Sigmoid colon (tissue), 7 donors: ENCODE measurements around the gene CCDC80. TPM values are rescaled to one million over a fixed set of nuclear protein-coding genes. Genes with fewer than 3 reads are reported as not detected.

Source experiments
- DNase-seq: peaks from one replicate; pipeline ENCODE4 v3.0.0-alpha.2; 2019
- H3K27ac ChIP-seq, 4 donors: fragments of 200-600 bp; sonication (generic); one replicate each; pipeline ENCODE4 v1.5.1; 2016 to 2019; ENCODE audit warnings: mild to moderate bottlenecking in 1 of 4
- H3K27me3 ChIP-seq, 3 donors: fragments of 200-600 bp; sonication (generic); one replicate each; pipeline ENCODE4 v1.5.1; 2019; ENCODE audit warnings: mild to moderate bottlenecking in 1 of 3
- H3K36me3 ChIP-seq, 4 donors: fragments of 200-600 bp; sonication (generic); one replicate each; pipeline ENCODE4 v1.5.1; 2016 to 2019
- H3K4me1 ChIP-seq, 4 donors: fragments of 200-600 bp; sonication (generic); one replicate each; pipeline ENCODE4 v1.5.1; 2017 to 2019
- H3K4me3 ChIP-seq, 4 donors: fragments of 200-600 bp; sonication (generic); one replicate each; pipeline ENCODE4 v1.5.1; 2017 to 2019; ENCODE audit warnings: mild to moderate bottlenecking in 2 of 4, moderate library complexity in 1 of 4
- H3K9me3 ChIP-seq, 4 donors: fragments of 200-600 bp in 3 of 4; sonication (generic) in 3 of 4; one replicate each; pipeline versions ENCODE4 v1.5.1 to v1.6.1; 2013 to 2019
- CTCF ChIP-seq, 4 experiments: fragments of 450-650 bp in 3 of 4; fragments of 200-600 bp in 1 of 4; IDR thresholded peaks; one replicate each; pipeline ENCODE4 v1.5.1; 2016 to 2019; ENCODE audit warnings: antibody characterized with exemption in 4 of 4, mild to moderate bottlenecking in 3 of 4, moderate library complexity in 2 of 4
- EP300 ChIP-seq, 4 donors: sonication (generic); formaldehyde crosslinking; IDR thresholded peaks; one replicate each; pipeline ENCODE4 v1.6.1; 2017; ENCODE audit warnings: antibody characterized with exemption in 4 of 4
- POLR2A ChIP-seq, 2 donors: fragments of 450-650 bp; IDR thresholded peaks; one replicate each; pipeline ENCODE4 v1.6.1; 2016; ENCODE audit warnings: antibody characterized with exemption in 2 of 2, mild to moderate bottlenecking in 2 of 2, moderate library complexity in 2 of 2
- POLR2AphosphoS5 ChIP-seq, 4 donors: sonication (generic); formaldehyde crosslinking; IDR thresholded peaks; one replicate each; pipeline ENCODE4 v1.6.1; 2017; ENCODE audit warnings: antibody characterized with exemption in 4 of 4
- WGBS, 2 donors: extraction: QIAGEN DNeasy Blood & Tissue Kit; methylation state at CpG; one replicate each; pipeline ENCODE4 v1.1.7; 2013; 5-methylcytosine and 5-hydroxymethylcytosine counted together
- intact Hi-C: fragments of 100-400 bp; cut with DNase I; formaldehyde crosslinking; loops from one replicate; pipeline ENCODE4 v1.15.1; 2023
- polyA plus RNA-seq, 3 donors: library from polyadenylated mRNA; stranded (reverse); fragments of 200-250 nt; gene quantifications; one replicate each; pipeline ENCODE4 v1.2.3, GENCODE V29; 2013
- total RNA-seq, 4 donors: library from RNA; depleted of rRNA; stranded (reverse); fragments of >200 nt; gene quantifications; one replicate each; pipeline ENCODE4 v1.1.0, GENCODE V29; 2016
- donor health status: healthy with polysubstance abuse.
- donor health status: Bipolar disorder and iron deficiency.
- donor health status: healthy.

The CCDC80 gene
- total and polyA plus RNA-seq, 7 donors: 1.8 to 201 (median 30.0) TPM

DNA sequence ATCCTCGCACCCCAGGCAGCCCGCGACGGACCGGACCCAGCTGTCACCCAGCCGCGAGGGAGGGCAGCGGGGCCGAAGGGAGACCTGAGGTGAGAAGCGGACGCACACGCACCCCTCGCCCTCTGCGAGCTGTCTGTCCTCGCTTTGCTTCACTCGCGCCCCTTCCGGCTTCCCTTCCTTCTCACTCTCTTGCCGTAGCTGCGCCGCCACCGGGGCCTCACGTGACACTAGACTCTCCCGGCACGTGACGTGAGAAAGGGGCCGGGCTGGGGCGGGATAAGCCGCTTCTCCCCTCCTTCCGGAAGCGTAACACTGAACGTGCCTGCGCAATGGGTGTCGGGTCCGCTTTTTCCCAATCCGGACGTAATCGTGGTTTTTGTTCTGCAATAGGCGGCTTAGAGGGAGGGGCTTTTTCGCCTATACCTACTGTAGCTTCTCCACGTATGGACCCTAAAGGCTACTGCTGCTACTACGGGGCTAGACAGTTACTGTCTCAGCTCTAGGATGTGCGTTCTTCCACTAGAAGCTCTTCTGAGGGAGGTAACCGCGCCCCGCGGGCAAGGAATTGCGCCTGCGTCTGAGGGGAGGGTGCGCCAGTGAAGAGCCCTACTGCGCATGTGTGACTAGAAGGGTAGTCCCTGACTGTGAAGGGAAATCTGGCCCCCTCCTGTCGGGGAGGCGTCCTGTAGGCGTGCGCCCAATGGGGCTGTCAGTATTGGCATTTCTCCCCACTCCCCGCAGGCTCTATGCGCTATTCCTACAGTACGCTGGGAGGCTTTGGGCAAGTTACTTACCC lies 79.0 kb downstream of the CCDC80 start, which contains the start of the genes ATG3 and SLC35A5:
ATG3 (minus strand) TSS at position 229 of the 796 bp plus-strand sequence. CDS start 434 bp downstream, outside the sequence.
SLC35A5 (plus strand) TSS at position 312 of the 796 bp plus-strand sequence. CDS start 1,359 bp downstream, outside the sequence.
- Histone ChIP-seq H3K36me3 (peaks cover 0 to 30% (median 0%) of the 10 kb centered on the region in 4 donors), H3K4me3 (peak within 1 kb of the TSS; percentile 68 to 98 (median 88)), H3K27me3 (no peaks in the 10 kb centered on the region), H3K9me3 (no peaks in the 10 kb centered on the region), H3K27ac (peak within 1 kb of the TSS; percentile 94 to 98 (median 97)), H3K4me1 (peaks cover 0 to 37% (median 27%) of the 10 kb centered on the region in 4 donors)
- intact Hi-C loops: loop anchor here (5.0 kb wide), 4 partner anchors 75 to 1185 kb away; partner anchors contain the start of genes ATP6V1A, GTPBP8 and NAA50
- peak; percentile 67 to 79 for TF ChIP-seq POLR2A (IDR thresholded peaks at IDR 0.05)
- peak in 1 of 4 donors; percentile 70 for TF ChIP-seq EP300 (IDR thresholded peaks at IDR 0.05)
- TF ChIP-seq CTCF (IDR thresholded peaks at IDR 0.05): no peak
- TF ChIP-seq POLR2AphosphoS5 (IDR thresholded peaks at IDR 0.05): peak; percentile 84 to 94 (median 92)
- DNase-seq: peak; percentile 99
- 0% methylated on average over 58 of the region's 58 CpGs for WGBS, 2 donors

DNA sequence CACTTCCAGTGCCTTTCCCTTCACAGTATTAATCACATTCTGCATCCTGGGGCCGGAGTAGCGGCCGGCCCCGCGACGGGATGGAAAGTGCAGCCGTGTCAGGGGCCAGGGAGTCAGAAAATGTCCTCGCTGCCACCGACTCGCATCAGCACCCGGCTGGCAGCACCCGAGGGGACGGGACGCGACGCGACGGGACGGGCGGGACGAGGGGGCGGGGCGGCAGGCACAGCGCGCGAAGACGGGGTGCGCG lies 79.5 kb downstream of the CCDC80 start:
- Histone ChIP-seq H3K27me3 (no peaks in the 10 kb centered on the region), H3K9me3 (no peaks in the 10 kb centered on the region), H3K4me3 (peak overlapping the region; percentile 68 to 98 (median 88)), H3K4me1 (peaks cover 0 to 37% (median 27%) of the 10 kb centered on the region in 4 donors), H3K27ac (peak overlapping the region; percentile 94 to 98 (median 97)), H3K36me3 (peaks cover 0 to 27% (median 0%) of the 10 kb centered on the region in 4 donors)
- intact Hi-C loops: loop anchor here (5.0 kb wide), 4 partner anchors 76 to 1186 kb away; partner anchors contain the start of genes ATP6V1A, GTPBP8 and NAA50
- TF ChIP-seq POLR2AphosphoS5 (IDR thresholded peaks at IDR 0.05) (no peak), CTCF (IDR thresholded peaks at IDR 0.05) (no peak), POLR2A (IDR thresholded peaks at IDR 0.05) (no peak), EP300 (IDR thresholded peaks at IDR 0.05) (no peak)
- no peak for DNase-seq
- 0 to 1% methylated on average over 29 of the region's 29 CpGs for WGBS, 2 donors

DNA sequence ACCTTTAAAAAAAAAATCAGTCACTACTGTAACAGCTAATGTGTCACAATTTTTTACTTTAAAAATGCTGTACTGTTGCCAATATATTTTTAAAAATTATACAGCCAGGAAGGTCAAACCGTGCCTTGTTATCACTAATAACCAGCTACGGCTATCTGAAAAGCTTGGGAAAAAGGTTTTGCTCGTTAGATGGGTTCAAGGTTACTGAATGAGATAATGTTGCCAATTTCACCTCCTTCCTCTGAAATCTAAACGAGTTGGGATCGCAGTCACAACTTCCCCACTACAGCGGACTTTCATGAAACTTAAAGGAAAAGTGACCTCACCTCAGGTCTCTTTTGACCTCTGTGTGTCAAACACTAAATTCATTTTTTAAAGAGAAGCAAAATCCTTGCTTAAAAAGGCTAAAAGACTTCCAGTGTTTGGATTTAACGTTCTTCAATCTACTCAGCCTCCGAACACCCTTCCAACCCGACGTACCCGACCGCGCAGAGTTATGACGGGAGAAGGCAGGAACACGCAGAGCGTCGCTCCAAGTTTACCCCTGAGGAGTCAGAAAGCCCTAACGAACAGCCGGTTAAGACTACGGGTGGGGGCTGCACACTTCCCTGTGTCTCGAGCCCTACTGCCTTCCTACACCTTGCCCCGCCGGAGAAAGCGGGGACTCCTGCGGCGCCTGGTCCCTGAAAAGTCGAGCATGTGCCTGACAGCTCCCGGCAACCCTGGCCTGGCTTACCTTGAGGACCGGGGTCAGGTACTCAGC lies 80.0 kb downstream of the CCDC80 start:
- Histone ChIP-seq H3K4me1 (peaks cover 0 to 37% (median 27%) of the 10 kb centered on the region in 4 donors), H3K9me3 (no peaks in the 10 kb centered on the region), H3K4me3 (peak overlapping the region; percentile 68 to 98 (median 88)), H3K27me3 (no peaks in the 10 kb centered on the region), H3K36me3 (peaks cover 0 to 24% (median 0%) of the 10 kb centered on the region in 4 donors), H3K27ac (peak overlapping the region; percentile 94 to 98 (median 97))
- intact Hi-C loops: loop anchor here (5.0 kb wide), 4 partner anchors 76 to 1186 kb away; partner anchors contain the start of genes ATP6V1A, GTPBP8 and NAA50
- peak; percentile 83 for DNase-seq
- WGBS, 2 donors: 0% methylated on average over 29 of the region's 29 CpGs
- TF ChIP-seq CTCF (IDR thresholded peaks at IDR 0.05) (no peak), POLR2A (IDR thresholded peaks at IDR 0.05) (no peak), POLR2AphosphoS5 (IDR thresholded peaks at IDR 0.05) (peak in 1 of 4 donors; percentile 24), EP300 (IDR thresholded peaks at IDR 0.05) (no peak)

DNA sequence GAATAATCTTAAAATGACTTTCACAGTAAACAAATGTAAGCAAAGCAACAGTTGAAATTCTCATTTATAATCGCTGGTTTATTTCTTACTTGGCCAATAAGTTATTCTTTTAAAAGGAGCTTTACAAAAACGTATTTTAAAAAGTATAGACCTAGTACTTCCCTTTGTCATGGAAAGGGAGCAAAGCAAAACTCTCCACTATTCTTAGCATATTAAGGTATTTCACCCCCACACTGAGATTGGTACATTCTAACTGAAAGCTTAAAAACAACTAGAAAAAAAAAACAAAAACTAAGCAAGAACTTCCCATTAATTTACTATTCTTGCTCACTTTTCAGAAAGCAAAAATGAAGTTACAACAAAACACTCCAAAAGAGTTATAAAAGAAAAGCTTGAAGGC lies 80.6 kb downstream of the CCDC80 start:
- intact Hi-C loops: loop anchor here (5.0 kb wide), 4 partner anchors 77 to 1187 kb away; partner anchors contain the start of genes ATP6V1A, GTPBP8 and NAA50
- no peak for TF ChIP-seq EP300 (IDR thresholded peaks at IDR 0.05)
- no peak for TF ChIP-seq POLR2A (IDR thresholded peaks at IDR 0.05)
- TF ChIP-seq POLR2AphosphoS5 (IDR thresholded peaks at IDR 0.05): no peak
- TF ChIP-seq CTCF (IDR thresholded peaks at IDR 0.05): no peak
- DNase-seq: no peak
- H3K27ac ChIP-seq: peak overlapping the region; percentile 94 to 98 (median 97)
- H3K9me3 ChIP-seq: no peaks in the 10 kb centered on the region
- no peaks in the 10 kb centered on the region for H3K27me3 ChIP-seq
- H3K36me3 ChIP-seq: peaks cover 0 to 18% (median 0%) of the 10 kb centered on the region in 4 donors
- WGBS, 2 donors: 8 to 25% methylated on average over 2 of the region's 2 CpGs
- peaks cover 0 to 37% (median 27%) of the 10 kb centered on the region in 4 donors for H3K4me1 ChIP-seq
- H3K4me3 ChIP-seq: peak overlapping the region in 3 of 4 donors; percentile 68 to 98 (median 87)
